HL-60 (cell line): ENCODE data around the gene MARVELD1.

Experiments used
- POLR2AphosphoS5 ChIP-seq: IDR thresholded peaks from 2 replicates; pipeline ENCODE4 v1.6.1; 2012; ENCODE audit warnings: low read depth
- TF ChIP-seq, protein P1 (sequence below): IDR thresholded peaks from 2 replicates; pipeline ENCODE4 v1.6.1; 2012; ENCODE audit warnings: low read depth; ENCODE audit not compliant: insufficient replicate concordance
- TF ChIP-seq, protein P2 (sequence below): IDR thresholded peaks from one replicate; pipeline ENCODE4 v1.5.1; 2011; ENCODE audit warnings: low read length, control low read depth, inconsistent platforms; ENCODE audit not compliant: insufficient read depth

DNA sequence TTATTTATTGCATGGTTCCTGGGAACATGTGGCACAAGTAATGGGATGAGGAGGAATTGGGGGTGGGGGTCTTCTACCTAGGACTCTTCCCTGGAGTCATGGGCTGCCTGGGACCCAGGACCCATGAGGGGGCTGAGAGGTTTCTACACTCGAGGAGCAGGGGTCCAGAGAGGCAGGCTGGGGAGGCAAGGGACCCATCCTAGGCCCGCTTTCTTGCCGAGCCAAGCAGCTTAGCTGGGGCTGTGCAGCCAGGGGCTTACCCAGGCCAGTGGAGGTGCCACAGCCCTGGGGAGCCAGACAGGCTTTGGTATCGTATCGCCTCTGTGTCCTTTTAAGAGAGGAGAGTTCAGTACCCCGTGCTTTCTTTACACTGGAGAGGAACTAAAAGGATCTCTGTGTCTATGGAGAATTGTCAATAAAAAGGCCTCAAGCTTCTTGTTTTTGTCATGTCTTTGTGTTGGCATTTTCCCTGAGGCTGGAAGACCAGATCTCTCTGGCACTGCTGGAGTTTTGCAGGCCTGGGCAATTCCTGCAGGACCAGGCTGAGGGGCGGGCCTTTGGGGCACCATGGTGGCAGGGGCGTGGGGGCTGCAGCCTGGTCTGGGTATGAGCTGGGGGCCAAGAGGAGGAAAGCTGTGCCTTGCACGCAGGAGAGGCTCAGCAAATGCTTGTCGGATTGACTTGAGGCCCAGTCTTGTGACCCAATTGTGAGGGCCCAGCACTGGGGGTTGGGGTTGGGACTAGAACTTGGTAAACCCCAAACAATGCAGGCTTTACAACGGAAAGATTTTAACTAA is 47.1 kb downstream of the MARVELD1 start:
- TF ChIP-seq, protein P1, sequence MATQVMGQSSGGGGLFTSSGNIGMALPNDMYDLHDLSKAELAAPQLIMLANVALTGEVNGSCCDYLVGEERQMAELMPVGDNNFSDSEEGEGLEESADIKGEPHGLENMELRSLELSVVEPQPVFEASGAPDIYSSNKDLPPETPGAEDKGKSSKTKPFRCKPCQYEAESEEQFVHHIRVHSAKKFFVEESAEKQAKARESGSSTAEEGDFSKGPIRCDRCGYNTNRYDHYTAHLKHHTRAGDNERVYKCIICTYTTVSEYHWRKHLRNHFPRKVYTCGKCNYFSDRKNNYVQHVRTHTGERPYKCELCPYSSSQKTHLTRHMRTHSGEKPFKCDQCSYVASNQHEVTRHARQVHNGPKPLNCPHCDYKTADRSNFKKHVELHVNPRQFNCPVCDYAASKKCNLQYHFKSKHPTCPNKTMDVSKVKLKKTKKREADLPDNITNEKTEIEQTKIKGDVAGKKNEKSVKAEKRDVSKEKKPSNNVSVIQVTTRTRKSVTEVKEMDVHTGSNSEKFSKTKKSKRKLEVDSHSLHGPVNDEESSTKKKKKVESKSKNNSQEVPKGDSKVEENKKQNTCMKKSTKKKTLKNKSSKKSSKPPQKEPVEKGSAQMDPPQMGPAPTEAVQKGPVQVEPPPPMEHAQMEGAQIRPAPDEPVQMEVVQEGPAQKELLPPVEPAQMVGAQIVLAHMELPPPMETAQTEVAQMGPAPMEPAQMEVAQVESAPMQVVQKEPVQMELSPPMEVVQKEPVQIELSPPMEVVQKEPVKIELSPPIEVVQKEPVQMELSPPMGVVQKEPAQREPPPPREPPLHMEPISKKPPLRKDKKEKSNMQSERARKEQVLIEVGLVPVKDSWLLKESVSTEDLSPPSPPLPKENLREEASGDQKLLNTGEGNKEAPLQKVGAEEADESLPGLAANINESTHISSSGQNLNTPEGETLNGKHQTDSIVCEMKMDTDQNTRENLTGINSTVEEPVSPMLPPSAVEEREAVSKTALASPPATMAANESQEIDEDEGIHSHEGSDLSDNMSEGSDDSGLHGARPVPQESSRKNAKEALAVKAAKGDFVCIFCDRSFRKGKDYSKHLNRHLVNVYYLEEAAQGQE: no peak
- TF ChIP-seq, protein P2, sequence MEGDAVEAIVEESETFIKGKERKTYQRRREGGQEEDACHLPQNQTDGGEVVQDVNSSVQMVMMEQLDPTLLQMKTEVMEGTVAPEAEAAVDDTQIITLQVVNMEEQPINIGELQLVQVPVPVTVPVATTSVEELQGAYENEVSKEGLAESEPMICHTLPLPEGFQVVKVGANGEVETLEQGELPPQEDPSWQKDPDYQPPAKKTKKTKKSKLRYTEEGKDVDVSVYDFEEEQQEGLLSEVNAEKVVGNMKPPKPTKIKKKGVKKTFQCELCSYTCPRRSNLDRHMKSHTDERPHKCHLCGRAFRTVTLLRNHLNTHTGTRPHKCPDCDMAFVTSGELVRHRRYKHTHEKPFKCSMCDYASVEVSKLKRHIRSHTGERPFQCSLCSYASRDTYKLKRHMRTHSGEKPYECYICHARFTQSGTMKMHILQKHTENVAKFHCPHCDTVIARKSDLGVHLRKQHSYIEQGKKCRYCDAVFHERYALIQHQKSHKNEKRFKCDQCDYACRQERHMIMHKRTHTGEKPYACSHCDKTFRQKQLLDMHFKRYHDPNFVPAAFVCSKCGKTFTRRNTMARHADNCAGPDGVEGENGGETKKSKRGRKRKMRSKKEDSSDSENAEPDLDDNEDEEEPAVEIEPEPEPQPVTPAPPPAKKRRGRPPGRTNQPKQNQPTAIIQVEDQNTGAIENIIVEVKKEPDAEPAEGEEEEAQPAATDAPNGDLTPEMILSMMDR: no peak
- TF ChIP-seq POLR2AphosphoS5: no peak
